HG02588 (cell line): ENCODE results near the gene AGAP1.

ENCODE experiments used
- ATAC-seq: cut with Tn5 transposase; IDR thresholded peaks from one replicate; pipeline ENCODE4 v1.9.1; 2021; ENCODE audit warnings: mild to moderate bottlenecking, moderate library complexity; ENCODE audit not compliant: unreplicated experiment

Gene AGAP1

DNA sequence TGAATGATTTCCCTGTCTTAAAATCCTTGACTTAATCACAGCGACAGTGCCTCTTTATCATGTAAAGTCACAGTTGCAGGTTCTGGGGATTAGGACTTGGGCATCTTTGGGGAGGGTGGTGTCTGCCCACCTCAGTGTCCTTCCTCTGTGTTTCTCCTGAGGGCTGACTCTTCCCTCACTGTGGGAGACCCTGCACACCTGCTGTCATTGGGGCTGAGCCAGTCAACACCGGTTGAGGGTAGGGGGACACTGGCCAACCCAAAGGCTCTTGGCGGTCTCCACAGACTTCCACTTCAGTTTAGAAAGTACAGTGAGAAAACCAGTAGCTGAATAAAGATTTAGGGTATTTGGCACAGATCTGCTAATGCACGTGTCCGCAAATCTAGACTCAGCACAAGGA lies 36.9 kb downstream of the AGAP1 start:
- ATAC-seq, result no peak

DNA sequence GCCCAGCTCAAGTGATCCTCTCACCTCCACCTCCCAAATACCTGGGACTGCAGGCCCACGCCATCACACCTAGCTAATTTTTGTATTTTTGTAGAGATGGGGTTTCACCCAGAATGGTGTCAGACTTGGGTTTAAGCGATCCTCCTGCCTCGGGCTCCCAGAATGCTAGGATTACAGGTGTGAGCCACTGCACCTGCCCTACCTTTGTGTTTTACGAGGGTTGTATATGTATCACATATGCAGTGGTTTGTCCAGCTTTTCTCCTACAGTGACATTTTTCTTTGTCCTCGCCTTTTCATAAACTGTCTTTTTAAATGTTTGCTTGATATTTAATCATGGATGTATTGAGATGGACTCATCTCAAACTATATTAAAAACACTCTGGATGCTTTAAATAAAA lies 38.5 kb downstream of the AGAP1 start:
- ATAC-seq, result no peak

DNA sequence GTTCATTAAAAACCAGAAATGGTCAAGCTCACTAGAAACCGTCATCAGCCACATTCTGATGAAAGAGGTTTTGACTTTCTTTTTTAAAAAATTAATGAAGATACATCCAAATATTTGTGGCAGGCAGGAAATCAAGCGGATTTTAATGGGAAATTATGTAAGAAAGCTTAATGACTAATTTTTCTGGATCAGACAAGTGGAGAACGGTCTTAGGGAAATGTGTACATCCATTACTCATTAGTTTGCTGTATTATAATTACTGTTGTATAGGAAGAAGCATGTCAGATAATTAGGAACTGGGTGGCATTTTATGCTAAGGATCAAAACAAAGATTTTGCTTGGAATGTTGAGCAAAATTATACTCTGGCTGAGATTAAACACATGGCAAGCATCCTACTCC lies 39.4 kb downstream of the AGAP1 start:
- no peak for ATAC-seq

- ATAC-seq, result no peak
These were observed 40.0 kb downstream of the AGAP1 start for GRCh38 chr2:235533616-235534385.

DNA sequence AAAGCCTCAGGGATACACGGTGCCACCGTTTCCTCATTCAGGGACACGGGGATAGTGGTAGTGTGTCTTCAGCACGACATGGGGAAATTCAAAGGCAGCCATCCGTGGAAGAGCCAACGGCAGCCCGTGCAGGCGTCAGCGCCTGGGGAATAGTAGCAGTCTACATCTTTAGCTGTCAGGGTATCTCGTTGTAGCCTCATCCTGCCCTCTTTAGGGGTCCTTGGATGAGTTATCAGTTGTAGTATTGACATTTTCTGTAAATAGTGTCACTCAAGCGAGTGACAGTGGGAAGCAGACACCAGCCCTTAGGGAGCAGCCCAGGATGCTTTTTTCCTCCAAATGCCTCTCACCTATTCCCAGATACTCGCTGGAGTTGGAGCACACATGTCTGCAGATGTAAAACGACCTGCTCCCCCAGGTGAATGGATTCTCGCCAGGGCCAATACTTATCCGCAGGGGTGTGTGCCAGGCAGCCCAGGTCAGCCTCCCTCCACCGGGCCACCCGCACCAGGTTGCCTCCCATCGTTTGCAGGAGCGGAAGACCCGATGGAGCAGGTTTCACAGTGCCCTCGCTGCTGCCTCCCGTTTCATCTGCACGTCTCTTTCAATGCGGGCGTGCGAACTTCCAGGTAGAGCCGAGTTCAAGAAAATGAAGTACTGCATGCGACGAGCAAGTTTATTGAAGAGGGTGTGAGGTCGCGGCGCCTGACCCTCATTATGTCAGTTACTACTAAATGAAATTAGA lies 41.0 kb downstream of the AGAP1 start:
- no peak for ATAC-seq

DNA sequence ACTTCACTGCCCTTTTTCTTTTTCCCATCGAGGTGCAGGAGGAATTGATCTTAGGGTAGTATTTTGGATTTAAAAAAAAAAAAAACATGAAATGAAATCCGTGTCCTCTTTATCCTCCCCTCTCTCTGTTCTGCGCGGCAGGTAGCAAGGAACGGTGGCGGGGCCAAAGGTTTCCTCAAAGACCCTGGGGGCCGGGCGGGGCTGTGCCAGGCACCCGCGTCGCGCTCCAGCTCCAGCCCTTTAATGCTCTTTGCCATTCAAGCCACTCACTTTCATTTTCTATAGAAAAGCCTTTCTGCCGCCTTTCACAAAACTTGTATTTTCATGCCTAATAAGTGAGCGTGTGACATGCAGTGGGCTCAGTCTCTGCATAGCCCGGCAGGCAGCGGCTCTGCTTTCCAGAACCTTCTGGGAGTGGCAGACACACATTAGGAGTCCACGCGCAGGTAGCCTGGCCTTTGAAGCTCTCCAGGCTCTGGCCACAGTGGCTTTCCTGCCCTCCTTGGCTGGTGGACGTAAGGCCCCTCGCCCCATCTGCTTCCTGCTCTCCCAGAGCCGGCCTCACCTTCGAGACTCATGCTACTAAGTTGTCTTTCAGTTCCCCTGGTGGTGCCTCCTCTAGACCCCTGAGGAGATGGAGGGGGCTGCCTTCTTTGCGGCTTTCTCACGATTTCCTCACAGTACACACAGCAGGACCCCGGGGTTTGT lies 41.7 kb downstream of the AGAP1 start:
- no peak for ATAC-seq

GRCh38 chr2:235536711-235537110 lies 42.9 kb downstream of the AGAP1 start:
- no peak for ATAC-seq

DNA sequence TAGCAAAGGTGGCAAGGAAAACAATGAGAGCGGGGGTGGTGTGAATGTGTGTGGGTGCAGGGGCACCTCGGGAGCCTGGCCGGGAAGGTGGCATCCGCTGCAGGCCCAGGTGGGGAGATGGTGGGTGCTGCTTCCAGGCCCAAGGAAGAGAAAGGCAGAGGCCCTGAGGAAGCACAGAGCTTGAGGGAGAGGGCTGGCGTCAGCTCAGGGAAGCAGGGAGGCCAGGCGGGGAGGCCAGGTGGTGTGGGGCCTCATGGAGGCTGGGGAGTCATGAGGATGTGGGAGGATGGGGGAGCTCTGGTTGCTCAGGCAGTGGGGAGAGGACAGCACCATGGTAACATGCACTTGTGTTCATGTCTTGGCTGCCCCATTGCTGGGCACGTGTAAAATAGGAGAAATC lies 43.3 kb downstream of the AGAP1 start:
- no peak for ATAC-seq

DNA sequence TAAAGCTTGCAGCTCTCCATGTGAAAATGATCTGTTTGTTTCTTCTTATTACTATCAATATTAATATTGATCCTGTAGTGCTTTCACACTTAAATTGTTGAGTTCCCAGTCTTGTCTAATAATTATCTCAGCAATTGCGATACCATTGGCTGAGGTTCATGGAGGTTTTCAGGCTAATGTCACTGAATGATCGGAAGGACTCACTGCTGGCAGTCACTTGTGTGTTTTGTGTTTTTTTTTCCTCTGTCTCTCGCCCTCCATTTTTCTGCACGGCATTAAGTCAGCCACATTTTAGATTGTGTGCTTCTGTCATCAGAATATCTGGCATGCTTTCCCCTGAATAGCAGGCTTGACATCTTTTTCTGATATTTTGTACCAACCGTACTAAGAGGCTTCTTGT lies 43.7 kb downstream of the AGAP1 start:
- no peak for ATAC-seq

GRCh38 chr2:235538144-235538639 lies 44.3 kb downstream of the AGAP1 start:
- no peak for ATAC-seq

DNA sequence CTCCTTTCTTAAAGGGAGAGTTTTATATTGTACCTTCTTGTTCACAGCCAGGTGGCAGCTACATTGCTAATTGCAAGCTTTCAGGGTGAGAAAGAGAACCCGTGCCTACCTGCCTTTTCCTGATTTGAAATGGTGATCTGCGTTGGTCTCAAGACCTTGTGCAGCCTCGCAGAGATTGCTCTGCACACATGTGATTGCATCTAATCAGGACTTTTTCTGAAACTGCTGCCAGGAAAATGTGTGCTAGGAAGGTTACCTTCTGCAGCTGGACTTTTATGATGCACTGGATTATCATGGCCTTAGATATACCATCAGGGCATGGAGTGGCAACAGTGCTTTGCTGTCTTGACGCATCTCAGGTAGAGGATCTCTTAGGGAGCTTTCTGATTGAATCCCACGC lies 45.1 kb downstream of the AGAP1 start:
- ATAC-seq, result no peak

- ATAC-seq, result no peak
These were observed 45.9 kb downstream of the AGAP1 start for GRCh38 chr2:235539773-235540172.

- ATAC-seq, result no peak
These were observed 47.2 kb downstream of the AGAP1 start for GRCh38 chr2:235541016-235541415.

GRCh38 chr2:235541838-235542549 lies 48.2 kb downstream of the AGAP1 start:
- no peak for ATAC-seq

GRCh38 chr2:235542733-235543127 lies 48.9 kb downstream of the AGAP1 start:
- no peak for ATAC-seq

DNA sequence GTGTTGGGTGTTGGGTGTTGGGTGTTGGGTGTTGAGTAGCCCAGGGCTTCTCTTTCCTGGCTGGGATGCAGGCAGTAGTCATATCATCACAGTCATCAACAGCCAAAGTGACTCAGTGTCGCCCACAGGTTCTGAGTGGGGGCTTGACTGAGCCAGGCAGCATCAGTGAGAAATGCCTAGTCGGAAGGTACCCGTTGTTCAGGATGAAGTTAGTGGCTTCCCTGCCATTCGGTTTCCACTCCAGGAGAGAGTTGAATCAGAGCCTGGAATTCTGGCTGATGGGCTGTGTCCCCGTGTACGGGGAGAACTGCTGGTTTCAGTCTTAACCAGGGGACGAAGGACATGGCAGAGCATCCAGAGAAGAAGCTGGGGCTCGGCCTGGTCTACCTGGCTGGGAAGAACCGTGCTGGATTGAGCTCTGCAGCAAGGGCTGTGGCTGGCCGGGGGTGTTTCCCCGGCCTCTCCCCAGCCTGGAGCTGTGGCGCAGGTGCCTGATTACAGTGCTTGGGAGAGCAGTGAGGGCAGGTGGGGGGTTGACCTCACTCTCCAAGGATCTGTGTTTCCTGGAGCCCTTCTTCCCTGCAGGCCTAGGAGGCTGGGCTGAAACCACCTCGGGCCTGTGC lies 49.4 kb downstream of the AGAP1 start:
- ATAC-seq, result no peak

DNA sequence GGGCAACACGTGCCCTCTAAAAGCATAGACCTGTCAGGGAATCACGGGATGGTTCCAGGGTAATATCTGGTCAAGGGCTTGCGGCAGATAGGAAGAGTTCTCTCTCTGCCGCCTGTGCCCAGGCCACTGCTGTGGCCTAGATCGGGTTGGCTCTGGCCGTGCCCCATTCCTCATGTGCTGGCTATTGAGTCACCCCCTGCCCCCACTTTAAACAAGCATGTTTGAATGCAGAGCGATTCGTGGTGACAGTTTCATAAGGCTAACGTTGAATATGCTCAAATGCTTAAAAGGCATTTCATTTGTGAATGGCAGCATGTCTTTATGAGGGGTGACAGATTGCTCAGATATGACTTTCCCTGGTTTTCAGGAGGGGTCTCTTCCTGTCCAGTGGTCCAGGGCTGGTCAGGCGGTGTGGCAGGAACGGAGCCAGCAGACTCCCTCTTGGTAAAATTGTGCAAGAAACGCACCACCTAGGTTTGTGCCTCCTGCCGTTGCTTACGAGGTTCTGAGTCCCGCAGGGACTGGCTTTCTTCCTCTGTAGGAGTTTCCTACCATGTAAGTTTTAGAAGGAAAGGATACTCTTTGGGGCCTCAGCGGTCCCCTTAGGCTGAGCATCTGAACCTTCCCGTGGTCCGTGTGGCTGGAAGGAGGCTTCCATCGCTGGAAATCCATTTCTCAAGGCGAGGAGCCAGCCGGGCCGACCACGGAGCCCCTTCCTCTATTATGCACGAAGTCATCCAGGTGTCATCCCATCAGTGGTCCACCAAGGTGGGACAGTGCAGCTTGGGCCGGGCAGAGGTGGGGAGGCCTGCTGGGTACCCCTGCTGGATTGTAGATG lies 50.2 kb downstream of the AGAP1 start:
- no peak for ATAC-seq

GRCh38 chr2:235544689-235544969 lies 50.8 kb downstream of the AGAP1 start:
- ATAC-seq, result no peak

DNA sequence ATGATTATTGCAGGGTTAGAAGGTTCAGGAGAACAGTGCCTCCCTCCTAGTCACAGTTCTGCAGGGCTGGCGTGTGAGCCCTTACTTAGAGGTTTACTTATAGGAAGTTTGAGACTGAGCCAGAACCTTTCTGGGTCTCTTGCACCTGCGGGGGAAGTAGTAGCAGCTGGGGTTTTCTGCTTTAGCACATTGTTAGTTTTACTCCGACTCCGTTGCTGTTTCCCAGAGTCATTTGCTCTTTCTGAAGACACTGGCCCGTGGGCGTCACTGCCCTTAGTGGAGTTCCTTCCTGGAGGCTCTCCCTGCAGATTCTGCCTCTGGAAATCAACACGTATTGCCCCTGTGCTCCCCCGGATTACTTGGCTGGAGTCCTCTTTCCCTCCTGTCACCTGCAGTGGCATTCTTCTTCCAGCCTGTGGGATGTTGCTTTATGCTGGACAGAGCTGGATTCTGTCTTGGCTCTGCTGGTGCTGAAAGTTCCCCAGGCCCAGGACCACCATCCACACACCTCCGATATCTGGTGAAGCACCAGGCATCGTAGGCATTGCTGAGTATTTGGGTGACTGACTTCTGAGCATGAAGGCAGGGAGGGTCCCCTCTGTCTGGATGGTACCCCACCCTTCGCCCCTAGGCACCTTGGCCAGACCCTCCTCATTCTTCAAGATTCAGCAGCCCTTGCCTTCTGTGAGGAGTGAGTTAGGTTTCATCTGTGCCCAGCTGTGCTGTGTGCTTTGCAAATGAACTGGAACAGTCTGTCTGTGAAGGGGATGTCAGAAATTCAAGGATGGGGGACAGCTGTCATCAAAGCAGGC lies 51.7 kb downstream of the AGAP1 start:
- ATAC-seq, result no peak
